H9 (cell line): ENCODE results near the gene HS6ST3. TPM values are rescaled to one million over a fixed set of nuclear protein-coding genes. Genes with fewer than 3 reads are reported as not detected.
A peak's percentile ranks its signal among the peaks of the same experiment; 100 is the strongest.

Source experiments
- DNase-seq: peaks from one replicate; pipeline ENCODE4 v3.0.0-alpha.2; 2017
- H2AFZ ChIP-seq: one replicate; pipeline ENCODE4 v1.6.1; 2013; ENCODE audit warnings: mild to moderate bottlenecking, low read length, control low read depth, moderate library complexity
- H2AK5ac ChIP-seq: 2 replicates; pipeline ENCODE4 v1.6.1; 2013; ENCODE audit warnings: low read length, control low read depth, mixed read lengths; ENCODE audit not compliant: insufficient read length
- H2BK120ac ChIP-seq: one replicate; pipeline ENCODE4 v1.6.1; 2013; ENCODE audit warnings: low read depth, mild to moderate bottlenecking, low read length, control low read depth, inconsistent platforms; ENCODE audit not compliant: poor library complexity, severe bottlenecking
- H2BK12ac ChIP-seq: 2 replicates; pipeline ENCODE4 v1.6.1; 2013; ENCODE audit warnings: low read length, control low read depth, mixed read lengths, low read depth; ENCODE audit not compliant: insufficient read length
- H2BK15ac ChIP-seq: 2 replicates; pipeline ENCODE4 v1.6.1; 2013; ENCODE audit warnings: low read depth, low read length, control low read depth
- H2BK20ac ChIP-seq: one replicate; pipeline ENCODE4 v1.6.1; 2013; ENCODE audit warnings: low read depth, mild to moderate bottlenecking, low read length, control low read depth, inconsistent platforms; ENCODE audit not compliant: poor library complexity, severe bottlenecking
- H2BK5ac ChIP-seq: 2 replicates; pipeline ENCODE4 v1.6.1; 2013; ENCODE audit warnings: low read length, control low read depth, mixed read lengths; ENCODE audit not compliant: insufficient read length
- H3K14ac ChIP-seq: 2 replicates; pipeline ENCODE4 v1.6.1; 2013; ENCODE audit warnings: low read length, control low read depth; ENCODE audit not compliant: insufficient read depth
- H3K18ac ChIP-seq: 2 replicates; pipeline ENCODE4 v1.6.1; 2013; ENCODE audit warnings: low read depth, mild to moderate bottlenecking, mixed read lengths, low read length, control low read depth; ENCODE audit not compliant: insufficient read length
- H3K23ac ChIP-seq: 2 replicates; pipeline ENCODE4 v1.6.1; 2013; ENCODE audit warnings: low read length, control low read depth, mixed read lengths, low read depth; ENCODE audit not compliant: insufficient read length
- H3K23me2 ChIP-seq: 2 replicates; pipeline ENCODE4 v1.6.1; 2013; ENCODE audit warnings: low read depth, mild to moderate bottlenecking, mixed read lengths, low read length, control low read depth; ENCODE audit not compliant: insufficient read length, poor library complexity, severe bottlenecking
- H3K27ac ChIP-seq: 2 replicates; pipeline ENCODE4 v1.5.1; 2013; ENCODE audit warnings: low read length, control low read depth, mixed read lengths, low read depth; ENCODE audit not compliant: insufficient read length
- H3K27me3 ChIP-seq: 2 replicates; pipeline ENCODE4 v1.6.1; 2013; ENCODE audit warnings: low read length, control low read depth, inconsistent platforms; ENCODE audit not compliant: insufficient read depth
- H3K4ac ChIP-seq: 2 replicates; pipeline ENCODE4 v1.6.1; 2013; ENCODE audit warnings: low read depth, mild to moderate bottlenecking, control low read depth, inconsistent platforms, low read length, moderate library complexity
- H3K4me1 ChIP-seq: 2 replicates; pipeline ENCODE4 v1.6.1; 2013; ENCODE audit warnings: low read length, control low read depth, inconsistent platforms; ENCODE audit not compliant: insufficient read depth
- H3K4me2 ChIP-seq: 2 replicates; pipeline ENCODE4 v1.6.1; 2013; ENCODE audit warnings: low read length, control low read depth, mixed read lengths; ENCODE audit not compliant: insufficient read length, insufficient read depth
- H3K56ac ChIP-seq: 2 replicates; pipeline ENCODE4 v1.6.1; 2013; ENCODE audit warnings: low read depth, mild to moderate bottlenecking, mixed read lengths, low read length, control low read depth; ENCODE audit not compliant: insufficient read length
- H3K79me1 ChIP-seq: 2 replicates; pipeline ENCODE4 v1.6.1; 2013; ENCODE audit warnings: low read depth, mild to moderate bottlenecking, moderate library complexity, low read length, control low read depth, inconsistent platforms; ENCODE audit not compliant: insufficient read depth, poor library complexity, severe bottlenecking
- H3K79me2 ChIP-seq: 2 replicates; pipeline ENCODE4 v1.6.1; 2013; ENCODE audit warnings: low read length, control low read depth, inconsistent platforms; ENCODE audit not compliant: insufficient read depth
- H3K9ac ChIP-seq: 2 replicates; pipeline ENCODE4 v1.6.1; 2013; ENCODE audit warnings: low read length, control low read depth, mixed read lengths; ENCODE audit not compliant: insufficient read length; ENCODE audit errors: extremely low read depth
- H3K9me3 ChIP-seq: one replicate; pipeline ENCODE4 v1.6.1; 2013; ENCODE audit warnings: low read depth, low read length, inconsistent platforms; ENCODE audit not compliant: control insufficient read depth
- H3T11ph ChIP-seq: one replicate; pipeline ENCODE4 v1.6.1; 2013; ENCODE audit warnings: mild to moderate bottlenecking, low read length, control low read depth, inconsistent platforms
- H4K20me1 ChIP-seq: one replicate; pipeline ENCODE4 v1.6.1; 2013; ENCODE audit not compliant: control insufficient read depth, insufficient read length, insufficient read depth
- H4K5ac ChIP-seq: 2 replicates; pipeline ENCODE4 v1.6.1; 2013; ENCODE audit warnings: low read depth, mild to moderate bottlenecking, mixed read lengths, low read length, control low read depth; ENCODE audit not compliant: insufficient read length
- H4K8ac ChIP-seq: replicated peaks from 2 replicates; pipeline ENCODE4 v1.6.1; 2013; ENCODE audit warnings: low read length, control low read depth, mixed read lengths, low read depth; ENCODE audit not compliant: insufficient read length
- H4K91ac ChIP-seq: 2 replicates; pipeline ENCODE4 v1.6.1; 2013; ENCODE audit warnings: low read depth, mild to moderate bottlenecking, moderate library complexity, mixed read lengths, low read length, control low read depth; ENCODE audit not compliant: insufficient read length
- H3K27ac Mint-ChIP-seq, 3 experiments: 2 replicates in 2 of 3; 3 replicates in 1 of 3; pipeline ENCODE4 v1.8.0; 2020 to 2021; ENCODE audit warnings: mixed read lengths in 3 of 3, mild to moderate bottlenecking in 1 of 3, moderate library complexity in 1 of 3
- H3K27me3 Mint-ChIP-seq: 2 replicates; pipeline ENCODE4 v1.8.0; 2021; ENCODE audit warnings: low read depth, mild to moderate bottlenecking, moderate library complexity, mixed read lengths
- H3K36me3 Mint-ChIP-seq, 3 experiments: 2 replicates in 2 of 3; 3 replicates in 1 of 3; pipeline ENCODE4 v1.8.0; 2020 to 2021; ENCODE audit warnings: low read depth in 3 of 3, mixed read lengths in 3 of 3; ENCODE audit not compliant: insufficient read depth in 1 of 3
- H3K4me1 Mint-ChIP-seq, 2 experiments: 2 replicates each; pipeline ENCODE4 v1.8.0; 2020; ENCODE audit warnings: mixed read lengths in 2 of 2
- H3K4me3 Mint-ChIP-seq, 2 experiments: 2 replicates in 1 of 2; 3 replicates in 1 of 2; pipeline ENCODE4 v1.8.0; 2020 to 2021; ENCODE audit warnings: mild to moderate bottlenecking in 2 of 2, mixed read lengths in 2 of 2, moderate library complexity in 1 of 2
- H3K9me3 Mint-ChIP-seq, 2 experiments: 2 replicates in 1 of 2; 3 replicates in 1 of 2; pipeline ENCODE4 v1.8.0; 2020; ENCODE audit warnings: mild to moderate bottlenecking in 2 of 2, mixed read lengths in 2 of 2, moderate library complexity in 1 of 2
- WGBS: extraction: QIAGEN DNeasy Blood & Tissue Kit; methylation state at CpG from one replicate; pipeline ENCODE4 v1.1.7; 2013; ENCODE audit warnings: missing lambda C conversion rate, low lambda C conversion rate, mixed read lengths; ENCODE audit not compliant: insufficient read length; ENCODE audit errors: extremely low coverage; 5-methylcytosine and 5-hydroxymethylcytosine counted together
- total RNA-seq: library from RNA; stranded (reverse); gene quantifications from 2 replicates; pipeline ENCODE4 v1.2.1, GENCODE V29; 2021
- TF ChIP-seq, protein P1 (sequence below): fragments of 200-600 bp; sonication (generic); conservative IDR thresholded peaks from 3 replicates; pipeline ENCODE4 v1.8.0; 2021; ENCODE audit warnings: antibody characterized with exemption, mild to moderate bottlenecking

Gene HS6ST3
- total RNA-seq, 1 experiment from 2014 or later = 0.44 TPM

- Histone ChIP-seq H3K27me3 (peaks cover 29% of the 10 kb centered on the region), H3K4me1 (no peaks in the 10 kb centered on the region; the same call in 1 of the 2 replicates), H3K4me2 (peak overlapping the region; percentile 73)
Observed at GRCh38 chr13:96089139-96089538, 768 bp upstream of the HS6ST3 start.

More at GRCh38 chr13:96089139-96089538, 768 bp upstream of the HS6ST3 start:
- Mint-ChIP-seq H3K36me3 (peaks cover 0 to 2% (median 0%) of the 10 kb centered on the region in 3 experiments; a peak in 3 of 7 replicates), H3K27me3 (peaks cover 67% of the 10 kb centered on the region), H3K4me1 (peaks cover 19 to 21% of the 10 kb centered on the region in 2 experiments), H3K9me3 (no peaks in the 10 kb centered on the region; a peak in 1 of 5 replicates), H3K27ac (no peak overlapping the region), H3K4me3 (peak overlapping the region; percentile 63 to 85)
- no peak overlapping the region for H3K14ac ChIP-seq
- no peaks in the 10 kb centered on the region for H3K9me3 ChIP-seq
- H3K56ac ChIP-seq = no peak overlapping the region
- no peak overlapping the region for H4K5ac ChIP-seq
- H3K79me2 ChIP-seq = no peaks in the 10 kb centered on the region
- no peak overlapping the region for H4K91ac ChIP-seq
- H2BK5ac ChIP-seq = no peak overlapping the region
- no peak overlapping the region for H4K8ac ChIP-seq
- no peak overlapping the region for H2AK5ac ChIP-seq
- H3T11ph ChIP-seq = no peak overlapping the region
- no peaks in the 10 kb centered on the region for H3K79me1 ChIP-seq
- no peak overlapping the region for H3K27ac ChIP-seq
- H2AFZ ChIP-seq = no peak overlapping the region
- DNase-seq = no peak
- no peak overlapping the region for H2BK15ac ChIP-seq
- H2BK120ac ChIP-seq = no peak overlapping the region
- TF ChIP-seq, protein P1, sequence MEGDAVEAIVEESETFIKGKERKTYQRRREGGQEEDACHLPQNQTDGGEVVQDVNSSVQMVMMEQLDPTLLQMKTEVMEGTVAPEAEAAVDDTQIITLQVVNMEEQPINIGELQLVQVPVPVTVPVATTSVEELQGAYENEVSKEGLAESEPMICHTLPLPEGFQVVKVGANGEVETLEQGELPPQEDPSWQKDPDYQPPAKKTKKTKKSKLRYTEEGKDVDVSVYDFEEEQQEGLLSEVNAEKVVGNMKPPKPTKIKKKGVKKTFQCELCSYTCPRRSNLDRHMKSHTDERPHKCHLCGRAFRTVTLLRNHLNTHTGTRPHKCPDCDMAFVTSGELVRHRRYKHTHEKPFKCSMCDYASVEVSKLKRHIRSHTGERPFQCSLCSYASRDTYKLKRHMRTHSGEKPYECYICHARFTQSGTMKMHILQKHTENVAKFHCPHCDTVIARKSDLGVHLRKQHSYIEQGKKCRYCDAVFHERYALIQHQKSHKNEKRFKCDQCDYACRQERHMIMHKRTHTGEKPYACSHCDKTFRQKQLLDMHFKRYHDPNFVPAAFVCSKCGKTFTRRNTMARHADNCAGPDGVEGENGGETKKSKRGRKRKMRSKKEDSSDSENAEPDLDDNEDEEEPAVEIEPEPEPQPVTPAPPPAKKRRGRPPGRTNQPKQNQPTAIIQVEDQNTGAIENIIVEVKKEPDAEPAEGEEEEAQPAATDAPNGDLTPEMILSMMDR = no peak
- H3K9ac ChIP-seq = no peak overlapping the region
- no CpG with 5 or more reads among the region's 4 CpGs for WGBS
- no peak overlapping the region for H2BK20ac ChIP-seq
- H3K4ac ChIP-seq = no peak overlapping the region
- no peak overlapping the region for H3K18ac ChIP-seq
- H4K20me1 ChIP-seq = no peaks in the 10 kb centered on the region
- H3K23ac ChIP-seq = no peak overlapping the region
- H3K23me2 ChIP-seq = peaks cover 17% of the 10 kb centered on the region
- no peak overlapping the region for H2BK12ac ChIP-seq
